K562 (cell line): ENCODE measurements around the gene LRGUK. TPM values are rescaled to one million over a fixed set of nuclear protein-coding genes. Genes with fewer than 3 reads are reported as not detected.

Source experiments
- ATAC-seq: fragments of 200-7000 bp; cut with Tn5 transposase; 3 replicates; pipeline ENCODE4 v1.9.1; 2020; ENCODE audit warnings: moderate library complexity
- BruUV-seq: library from RNA; stranded (reverse); fragments of 400-500 nt; replicated peaks from 2 replicates; lab custom pipeline; 2021; lab: Mats Ljungman, UMichigan
- CTCF ChIA-PET: fragments of 300-600 bp; formaldehyde crosslinking; extraction: SDS; loops from one replicate; lab custom pipeline; 2021; ENCODE audit warnings: low intra/inter-chr PET ratio; lab: Yijun Ruan, JAX
- POLR2A ChIA-PET: fragments of 300-600, 350-650 bp; sonication (Branson Sonifier 250); formaldehyde crosslinking; extraction: SDS; loops from one replicate; lab custom pipeline; 2021; ENCODE audit warnings: antibody characterized with exemption, inconsistent platforms; lab: Yijun Ruan, JAX
- DNase-seq, 4 experiments: peaks; one replicate each; pipeline versions ENCODE4 v3.0.0 to v3.0.0-alpha.2; 2011 to 2018; ENCODE audit warnings: low spot score in 3 of 4, mixed read lengths in 3 of 4; ENCODE audit errors: extremely low read depth in 1 of 4
- FAIRE-seq: peaks from 2 replicates; lab custom pipeline; 2011; peaks lifted over from hg19 to GRCh38; lab: Jason Lieb, UNC
- H2AFZ ChIP-seq: 2 replicates; pipeline ENCODE4 v1.6.0; 2011; ENCODE audit warnings: low read depth, low read length, control low read depth, inconsistent platforms
- H3K27ac ChIP-seq: fragments of 200-600 bp; 3 replicates; pipeline ENCODE4 v1.8.0; 2011; ENCODE audit warnings: low read depth, mild to moderate bottlenecking, control low read depth, inconsistent platforms, low read length, moderate library complexity, mixed read lengths; ENCODE audit errors: extremely low read depth
- H3K27me3 ChIP-seq, 2 experiments: fragments of 300-600 bp in 1 of 2; 2 replicates in 1 of 2; 3 replicates in 1 of 2; pipeline versions ENCODE4 v1.6.0 to v1.8.0; 2011; ENCODE audit warnings: inconsistent platforms in 2 of 2, low read length in 2 of 2, mild to moderate bottlenecking in 1 of 2, mixed read lengths in 1 of 2, moderate library complexity in 1 of 2; ENCODE audit not compliant: control insufficient read depth in 2 of 2, insufficient read depth in 2 of 2
- H3K36me3 ChIP-seq: fragments of 300-600 bp; 3 replicates; pipeline ENCODE4 v1.8.0; 2011; ENCODE audit warnings: mild to moderate bottlenecking, low read length, inconsistent platforms; ENCODE audit not compliant: control insufficient read depth, insufficient read depth
- H3K4me1 ChIP-seq, 2 experiments: fragments of 200-600 bp in 1 of 2; replicated peaks in 1 of 2; 2 replicates in 1 of 2; 3 replicates in 1 of 2; pipeline versions ENCODE4 v1.5.1 to v1.8.0; 2011; ENCODE audit warnings: inconsistent platforms in 2 of 2, low read length in 2 of 2, mild to moderate bottlenecking in 1 of 2, mixed read lengths in 1 of 2, moderate library complexity in 1 of 2; ENCODE audit not compliant: control insufficient read depth in 2 of 2, insufficient read depth in 2 of 2
- H3K4me2 ChIP-seq: 2 replicates; pipeline ENCODE4 v1.6.1; 2011; ENCODE audit warnings: low read length, control low read depth, inconsistent platforms, mixed read lengths; ENCODE audit not compliant: insufficient read depth
- H3K4me3 ChIP-seq: fragments of 200-600 bp; sonication (generic), shearing (Covaris generic); 2 replicates; pipeline ENCODE4 v1.5.1; 2016; ENCODE audit warnings: control low read depth, inconsistent platforms
- H3K79me2 ChIP-seq: fragments of 200-600 bp; 3 replicates; pipeline ENCODE4 v1.8.0; 2011; ENCODE audit warnings: low read length, inconsistent platforms; ENCODE audit not compliant: control insufficient read depth, insufficient read depth
- H3K9ac ChIP-seq, 2 experiments: 2 replicates each; pipeline versions ENCODE4 v1.6.0 to v1.6.1; 2011; ENCODE audit warnings: low read depth in 2 of 2, low read length in 2 of 2, control low read depth in 1 of 2, inconsistent platforms in 1 of 2, mild to moderate bottlenecking in 1 of 2, mixed read lengths in 1 of 2; ENCODE audit not compliant: insufficient read depth in 1 of 2
- H3K9me1 ChIP-seq: one replicate; pipeline ENCODE4 v1.6.0; 2011; ENCODE audit warnings: inconsistent platforms, mild to moderate bottlenecking, low read length, moderate library complexity; ENCODE audit not compliant: control insufficient read depth, insufficient read depth
- H3K9me3 ChIP-seq: replicated peaks from 2 replicates; pipeline ENCODE4 v1.5.1; 2011; ENCODE audit warnings: low read depth, low read length, inconsistent platforms; ENCODE audit not compliant: control insufficient read depth, insufficient read depth
- H4K20me1 ChIP-seq: replicated peaks from 2 replicates; pipeline ENCODE4 v1.6.1; 2011; ENCODE audit warnings: low read length, inconsistent platforms, mixed read lengths; ENCODE audit not compliant: control insufficient read depth, insufficient read depth
- MAFF ChIP-seq: IDR thresholded peaks from 2 replicates; pipeline ENCODE4 v1.6.1; 2012; ENCODE audit warnings: low read length, improper control_type of control experiment
- MAFG ChIP-seq: fragments of 450-650 bp; conservative IDR thresholded peaks from 2 replicates; pipeline ENCODE4 v1.6.1; 2016; ENCODE audit warnings: missing genetic modification characterization, missing compliant biosample characterization
- ZNF316 ChIP-seq: fragments of 450-650 bp; IDR thresholded peaks from 2 replicates; pipeline ENCODE4 v1.6.1; 2016
- ZNF518B ChIP-seq: fragments of 250-450 bp; sonication (Bioruptor Pico); IDR thresholded peaks from 2 replicates; pipeline ENCODE4 v1.5.0; 2021; ENCODE audit warnings: mild to moderate bottlenecking, moderate library complexity
- WGBS: fragments of 100-300 bp; shearing (Covaris generic); methylation state at CpG from one replicate; pipeline ENCODE4 v1.1.6; 2016; ENCODE audit warnings: low coverage, mixed read lengths; ENCODE audit not compliant: insufficient coverage; ENCODE audit errors: missing lambda C conversion rate; 5-methylcytosine and 5-hydroxymethylcytosine counted together
- in situ Hi-C: fragments of 300-500 bp; cut with MboI; formaldehyde crosslinking; loops from 4 replicates; pipeline ENCODE4 v1.15.0; 2018; ENCODE audit warnings: inconsistent platforms, mixed read lengths
- intact Hi-C: fragments of 100-400 bp; cut with micrococcal nuclease; formaldehyde crosslinking; loops from 2 replicates; pipeline ENCODE4 v1.14.2; 2022
- polyA plus RNA-seq, 8 experiments: library from polyadenylated mRNA; depleted of rRNA in 4 of 8; stranded (reverse) in 5 of 8; unstranded in 3 of 8; fragments of >200 nt; fragmentation: Nextera tagmentation in 2 of 8; fragmentation: Illumina TruSeq in 1 of 8; extraction: Ambion mirVana in 2 of 8; extraction: Trizol in 1 of 8; gene quantifications; 2 replicates each; pipeline versions ENCODE4 v1.2.1 to v1.2.3, GENCODE V29; 2011 to 2014; ENCODE audit warnings: inconsistent platforms in 1 of 8, missing spikeins in 1 of 8
- total RNA-seq, 7 experiments: library from RNA; depleted of rRNA in 6 of 7; stranded (reverse); fragments of >200 nt in 6 of 7; fragmentation: Illumina TruSeq in 2 of 7; extraction: Trizol in 2 of 7; gene quantifications; 2 replicates each; pipeline versions ENCODE4 v1.2.1 to v1.2.3, GENCODE V29; 2011 to 2021; ENCODE audit warnings: low replicate concordance in 1 of 7

LRGUK gene
- total and polyA plus RNA-seq, 9 of the 15 experiments (the other 6 are each of a cell fraction or from before 2014, with no cell fraction given), result 0.04 to 0.33 (median 0.18) TPM

- H3K4me2 ChIP-seq, result no peak overlapping the region
- intact Hi-C loops (no loop called here), in situ Hi-C loops (no loop called here)
- no peaks in the 10 kb centered on the region for H3K9me1 ChIP-seq
- H3K27me3 ChIP-seq, result peaks cover 18% of the 10 kb centered on the region in 2 experiments; a peak in 4 of 5 replicates
- ChIA-PET POLR2A (no interaction called here), CTCF (no interaction called here)
- 13% methylated on average over 4 of the region's 4 CpGs for WGBS
- DNase-seq (no peak), FAIRE-seq (no peak), ATAC-seq (no peak)
- H3K27ac ChIP-seq, result no peak overlapping the region
- no peaks in the 10 kb centered on the region for H3K36me3 ChIP-seq
- no peak overlapping the region for H3K9ac ChIP-seq
- H2AFZ ChIP-seq, result no peak overlapping the region
- no peaks in the 10 kb centered on the region for H4K20me1 ChIP-seq
- no peaks in the 10 kb centered on the region for H3K4me1 ChIP-seq
- H3K79me2 ChIP-seq, result no peaks in the 10 kb centered on the region
- no peak overlapping the region for H3K4me3 ChIP-seq
- no TSS peak for BruUV-seq
- peak; percentile 47; the same call in 1 of the 2 replicates for TF ChIP-seq ZNF316
- no peak for TF ChIP-seq ZNF518B (CRISPR knock-in tag)
- peak; percentile 56 for TF ChIP-seq MAFF
- TF ChIP-seq MAFG (tag), result 0 out of 2 replicates have a peak, but pooled peaks have one; percentile 20
- no peaks in the 10 kb centered on the region for H3K9me3 ChIP-seq
Observed at GRCh38 chr7:134262322-134262721, 135.2 kb downstream of the LRGUK start.
